ENCODE data around the gene TSC22D1. TPM values are rescaled to one million over a fixed set of nuclear protein-coding genes. Genes with fewer than 3 reads are reported as not detected.

TSC22D1 gene
- total RNA-seq, 1 donor, result 173 TPM

DNA sequence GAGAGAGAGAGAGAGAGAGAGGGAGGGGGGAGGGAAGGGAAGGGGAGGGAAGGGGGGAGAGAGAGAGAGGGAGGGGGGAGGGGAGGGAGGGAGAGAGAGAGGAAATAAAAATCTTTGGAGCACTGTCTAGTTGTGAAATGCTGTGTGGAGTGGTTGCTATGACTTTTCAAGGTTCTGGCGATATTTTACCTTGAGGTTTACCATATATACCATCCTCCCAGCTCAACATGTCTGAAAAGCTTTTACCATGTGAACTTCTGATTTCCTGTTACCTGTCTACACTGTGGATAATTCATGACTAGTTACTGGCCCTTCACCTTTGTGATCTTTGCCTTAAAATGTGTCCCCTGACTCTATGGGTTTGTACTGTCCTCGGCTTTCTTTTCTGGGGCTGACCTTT is 164.3 kb downstream of the TSC22D1 start:
- H3K4me1 ChIP-seq (ENCODE audit: insufficient read depth, low read length), result no peaks in the 10 kb centered on the region
- no peaks in the 10 kb centered on the region for H3K79me2 ChIP-seq (ENCODE audit: insufficient read depth, low read length)
- no peaks in the 10 kb centered on the region for H4K20me1 ChIP-seq (ENCODE audit: insufficient read depth, low read length)
- H2AFZ ChIP-seq (ENCODE audit: low read length), result no peak overlapping the region
- no peaks in the 10 kb centered on the region for H3K9me3 ChIP-seq (ENCODE audit: low read depth, low read length)
- H3K27me3 ChIP-seq (ENCODE audit: insufficient read depth, low read length), result peaks cover 6% of the 10 kb centered on the region
- DNase-seq (ENCODE audit: insufficient read length, low spot score, missing footprints), result peak; percentile 68
- H3K36me3 ChIP-seq (ENCODE audit: insufficient read depth, low read length), result no peaks in the 10 kb centered on the region
- no peak overlapping the region for H3K4me3 ChIP-seq (ENCODE audit: insufficient read depth, low read length)
- TF ChIP-seq, protein P1, sequence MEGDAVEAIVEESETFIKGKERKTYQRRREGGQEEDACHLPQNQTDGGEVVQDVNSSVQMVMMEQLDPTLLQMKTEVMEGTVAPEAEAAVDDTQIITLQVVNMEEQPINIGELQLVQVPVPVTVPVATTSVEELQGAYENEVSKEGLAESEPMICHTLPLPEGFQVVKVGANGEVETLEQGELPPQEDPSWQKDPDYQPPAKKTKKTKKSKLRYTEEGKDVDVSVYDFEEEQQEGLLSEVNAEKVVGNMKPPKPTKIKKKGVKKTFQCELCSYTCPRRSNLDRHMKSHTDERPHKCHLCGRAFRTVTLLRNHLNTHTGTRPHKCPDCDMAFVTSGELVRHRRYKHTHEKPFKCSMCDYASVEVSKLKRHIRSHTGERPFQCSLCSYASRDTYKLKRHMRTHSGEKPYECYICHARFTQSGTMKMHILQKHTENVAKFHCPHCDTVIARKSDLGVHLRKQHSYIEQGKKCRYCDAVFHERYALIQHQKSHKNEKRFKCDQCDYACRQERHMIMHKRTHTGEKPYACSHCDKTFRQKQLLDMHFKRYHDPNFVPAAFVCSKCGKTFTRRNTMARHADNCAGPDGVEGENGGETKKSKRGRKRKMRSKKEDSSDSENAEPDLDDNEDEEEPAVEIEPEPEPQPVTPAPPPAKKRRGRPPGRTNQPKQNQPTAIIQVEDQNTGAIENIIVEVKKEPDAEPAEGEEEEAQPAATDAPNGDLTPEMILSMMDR (IDR thresholded peaks at IDR 0.05; ENCODE audit: extremely low read depth, low read depth, low read length), result no peak
- H3K27ac ChIP-seq (ENCODE audit: low read depth, low read length), result no peak overlapping the region
- H3K4me2 ChIP-seq (ENCODE audit: insufficient read depth, low read length), result no peak overlapping the region

DNA sequence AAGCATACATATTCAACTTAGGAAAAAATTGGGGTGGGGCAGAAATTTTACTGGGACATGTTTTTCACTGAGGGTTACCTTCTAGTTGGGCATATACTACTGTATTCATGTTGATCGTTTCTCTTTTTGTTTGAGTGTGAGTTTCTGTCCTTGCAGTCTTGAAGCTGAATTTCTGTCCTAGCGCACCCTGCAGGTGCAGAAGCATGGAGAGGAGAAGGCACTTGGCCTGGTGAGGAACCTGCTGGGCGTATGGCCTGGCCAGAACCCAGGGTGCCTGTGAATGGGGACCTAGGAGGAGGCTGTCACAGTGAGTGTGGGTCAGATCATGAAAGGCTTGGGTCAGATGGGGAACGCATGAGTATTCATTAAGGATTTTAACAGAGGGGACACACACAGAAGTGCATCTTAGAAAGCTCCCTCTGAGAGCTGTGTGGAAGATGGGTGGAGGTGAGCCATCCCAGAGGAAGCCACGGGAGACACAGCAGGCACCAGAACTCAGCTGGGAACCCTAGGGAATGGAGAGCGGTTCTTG is 165.7 kb downstream of the TSC22D1 start:
- TF ChIP-seq, protein P1 (IDR thresholded peaks at IDR 0.05; ENCODE audit: extremely low read depth, low read depth, low read length), result no peak
- H4K20me1 ChIP-seq (ENCODE audit: insufficient read depth, low read length), result no peaks in the 10 kb centered on the region
- H2AFZ ChIP-seq (ENCODE audit: low read length), result no peak overlapping the region

DNA sequence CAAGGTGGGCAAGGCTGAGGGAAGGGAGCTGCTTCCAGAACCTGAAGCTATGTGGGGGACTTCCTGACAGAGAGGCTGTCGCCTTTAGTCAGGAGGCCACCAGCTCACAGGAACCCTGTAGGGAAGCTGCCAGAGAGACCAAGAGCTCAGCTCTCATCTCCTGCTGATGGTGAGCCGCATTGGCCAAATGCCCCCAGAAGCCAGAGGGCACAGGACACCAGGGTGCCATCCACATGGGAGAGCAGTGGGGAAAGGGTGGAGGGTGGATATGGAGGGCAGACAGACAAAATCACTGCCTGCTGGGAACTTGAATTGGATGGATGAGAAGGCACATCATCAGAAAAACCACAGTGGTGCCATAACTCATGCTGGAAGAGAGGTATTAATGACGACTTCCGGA is 166.5 kb downstream of the TSC22D1 start:
- no peaks in the 10 kb centered on the region for H3K36me3 ChIP-seq (ENCODE audit: insufficient read depth, low read length)
- H3K4me3 ChIP-seq (ENCODE audit: insufficient read depth, low read length), result no peak overlapping the region
- DNase-seq (ENCODE audit: insufficient read length, low spot score, missing footprints), result no peak
- TF ChIP-seq, protein P1 (IDR thresholded peaks at IDR 0.05; ENCODE audit: extremely low read depth, low read depth, low read length), result no peak
- no peak overlapping the region for H3K4me2 ChIP-seq (ENCODE audit: insufficient read depth, low read length)
- H3K27ac ChIP-seq (ENCODE audit: low read depth, low read length), result no peak overlapping the region
- H3K9me3 ChIP-seq (ENCODE audit: low read depth, low read length), result no peaks in the 10 kb centered on the region
- H4K20me1 ChIP-seq (ENCODE audit: insufficient read depth, low read length), result no peaks in the 10 kb centered on the region
- peaks cover 10% of the 10 kb centered on the region for H3K27me3 ChIP-seq (ENCODE audit: insufficient read depth, low read length)
- H3K4me1 ChIP-seq (ENCODE audit: insufficient read depth, low read length), result no peaks in the 10 kb centered on the region
- H3K79me2 ChIP-seq (ENCODE audit: insufficient read depth, low read length), result no peaks in the 10 kb centered on the region
- H2AFZ ChIP-seq (ENCODE audit: low read length), result no peak overlapping the region

More for the DNA sequence above, 165.7 kb downstream of the TSC22D1 start:
- Histone ChIP-seq H3K79me2 (ENCODE audit: insufficient read depth, low read length) (no peaks in the 10 kb centered on the region), H3K4me2 (ENCODE audit: insufficient read depth, low read length) (no peak overlapping the region), H3K27ac (ENCODE audit: low read depth, low read length) (no peak overlapping the region), H3K4me3 (ENCODE audit: insufficient read depth, low read length) (no peak overlapping the region), H3K4me1 (ENCODE audit: insufficient read depth, low read length) (no peaks in the 10 kb centered on the region), H3K27me3 (ENCODE audit: insufficient read depth, low read length) (peaks cover 10% of the 10 kb centered on the region), H3K9me3 (ENCODE audit: low read depth, low read length) (no peaks in the 10 kb centered on the region), H3K36me3 (ENCODE audit: insufficient read depth, low read length) (no peaks in the 10 kb centered on the region)
- no peak for DNase-seq (ENCODE audit: insufficient read length, low spot score, missing footprints)

DNA sequence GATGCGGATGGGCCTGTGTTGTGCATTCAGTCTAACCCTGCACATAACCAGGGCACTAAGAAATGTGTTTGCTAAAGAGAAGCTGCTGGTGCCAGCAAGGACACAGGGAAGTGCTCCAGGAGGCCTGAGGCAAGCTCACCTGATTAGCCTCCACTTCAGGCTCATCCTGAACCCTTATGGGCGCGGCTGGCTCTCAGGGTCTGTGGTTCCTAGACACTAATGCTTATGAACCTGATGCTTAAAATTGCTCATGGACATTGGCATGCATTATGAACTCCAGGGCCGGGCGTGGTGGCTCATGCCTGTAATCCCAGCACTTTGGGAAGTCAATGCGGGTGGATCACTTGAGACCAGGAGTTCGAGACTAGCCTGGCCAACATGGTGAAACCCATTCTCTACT is 168.2 kb downstream of the TSC22D1 start:
- Histone ChIP-seq H3K27ac (ENCODE audit: low read depth, low read length) (no peak overlapping the region), H2AFZ (ENCODE audit: low read length) (no peak overlapping the region), H3K27me3 (ENCODE audit: insufficient read depth, low read length) (peaks cover 13% of the 10 kb centered on the region), H3K4me3 (ENCODE audit: insufficient read depth, low read length) (no peak overlapping the region), H3K9me3 (ENCODE audit: low read depth, low read length) (no peaks in the 10 kb centered on the region), H3K4me2 (ENCODE audit: insufficient read depth, low read length) (no peak overlapping the region), H3K4me1 (ENCODE audit: insufficient read depth, low read length) (no peaks in the 10 kb centered on the region), H4K20me1 (ENCODE audit: insufficient read depth, low read length) (no peaks in the 10 kb centered on the region), H3K36me3 (ENCODE audit: insufficient read depth, low read length) (no peaks in the 10 kb centered on the region), H3K79me2 (ENCODE audit: insufficient read depth, low read length) (no peaks in the 10 kb centered on the region)
- TF ChIP-seq, protein P1 (IDR thresholded peaks at IDR 0.05; ENCODE audit: extremely low read depth, low read depth, low read length), result no peak
- DNase-seq (ENCODE audit: insufficient read length, low spot score, missing footprints), result no peak
